NT2/D1 (cell line): ENCODE results near the gene EPN3.

ENCODE experiments used
- SUZ12 ChIP-seq: IDR thresholded peaks from 2 replicates; pipeline ENCODE4 v1.6.1; 2011; ENCODE audit not compliant: insufficient read length, insufficient read depth; ENCODE audit errors: extremely low read depth
- YY1 ChIP-seq: IDR thresholded peaks from 2 replicates; pipeline ENCODE4 v1.6.1; 2011; ENCODE audit not compliant: insufficient read length, insufficient read depth
- ZNF274 ChIP-seq: IDR thresholded peaks from 2 replicates; pipeline ENCODE4 v1.6.1; 2011; ENCODE audit warnings: mild to moderate bottlenecking, low read depth, low read length

DNA sequence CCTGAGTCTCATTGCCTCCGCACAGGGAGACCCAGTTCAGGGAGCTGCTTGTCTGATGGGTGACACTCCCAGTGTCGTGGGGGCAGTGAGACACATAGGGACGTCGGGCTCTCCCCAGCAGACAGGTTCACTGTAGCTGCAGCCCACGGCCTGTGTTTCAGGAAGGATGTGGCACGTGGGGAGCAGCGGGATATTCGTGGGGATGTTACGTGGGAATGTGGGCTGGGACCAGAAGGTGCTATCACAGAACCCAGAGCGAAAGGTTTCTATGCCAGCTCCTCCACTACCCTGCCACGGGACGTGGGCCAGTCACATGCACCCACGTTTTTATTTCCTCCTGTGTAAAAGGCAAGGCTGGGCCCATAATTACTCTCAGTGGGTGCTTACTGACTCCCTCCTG, 44.3 kb downstream of the EPN3 start:
- TF ChIP-seq ZNF274 (no peak), YY1 (no peak), SUZ12 (no peak)
